GM18499 (cell line): ENCODE results near the gene CAPNS1.
"Not testable (repeated sequence)": the region's sequence is repeated elsewhere in the genome, so short reads cannot be mapped to it uniquely, and the experiment has no call there.

Experiments used
- ATAC-seq: cut with Tn5 transposase; IDR thresholded peaks from one replicate; pipeline ENCODE4 v1.9.1; 2021; ENCODE audit warnings: moderate number of reproducible peaks; ENCODE audit not compliant: insufficient read depth, unreplicated experiment

CAPNS1 gene

DNA sequence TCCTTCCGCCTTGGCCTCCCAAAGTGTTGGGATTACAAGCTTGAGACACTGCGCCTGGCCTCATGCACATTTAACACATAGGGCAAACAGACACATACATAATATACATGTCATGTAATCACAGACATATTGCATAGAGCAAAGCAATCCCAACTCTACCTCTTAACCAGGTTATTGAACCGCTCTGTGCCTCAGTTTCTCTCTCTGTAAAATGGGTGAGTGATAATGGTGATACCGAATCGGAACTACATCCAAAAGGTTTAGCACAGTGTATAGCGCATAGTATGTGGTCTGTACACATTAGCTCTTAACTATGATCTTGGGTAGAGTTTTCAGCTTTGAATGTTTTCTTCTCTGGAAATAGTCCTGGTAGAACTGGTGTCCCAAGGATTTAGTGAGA, 4.8 kb downstream of the CAPNS1 start:
- no peak for ATAC-seq

DNA sequence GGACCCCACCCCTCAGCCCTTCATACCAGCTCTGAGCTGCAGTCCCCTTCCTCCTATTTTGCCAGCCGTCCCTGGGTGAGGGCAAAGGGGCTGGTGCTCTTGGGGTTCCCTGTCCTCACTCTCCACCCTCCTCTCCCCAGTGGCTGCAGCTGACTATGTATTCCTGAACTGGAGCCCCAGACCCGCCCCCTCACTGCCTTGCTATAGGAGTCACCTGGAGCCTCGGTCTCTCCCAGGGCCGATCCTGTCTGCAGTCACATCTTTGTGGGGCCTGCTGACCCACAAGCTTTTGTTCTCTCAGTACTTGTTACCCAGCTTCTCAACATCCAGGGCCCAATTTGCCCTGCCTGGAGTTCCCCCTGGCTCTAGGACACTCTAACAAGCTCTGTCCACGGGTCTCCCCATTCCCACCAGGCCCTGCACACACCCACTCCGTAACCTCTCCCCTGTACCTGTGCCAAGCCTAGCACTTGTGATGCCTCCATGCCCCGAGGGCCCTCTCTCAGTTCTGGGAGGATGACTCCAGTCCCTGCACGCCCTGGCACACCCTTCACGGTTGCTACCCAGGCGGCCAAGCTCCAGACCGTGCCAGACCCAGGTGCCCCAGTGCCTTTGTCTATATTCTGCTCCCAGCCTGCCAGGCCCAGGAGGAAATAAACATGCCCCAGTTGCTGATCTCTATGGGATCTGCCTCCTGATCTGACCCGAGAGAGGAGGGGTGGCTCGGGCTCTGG, 10.0 kb downstream of the CAPNS1 start:
- no peak for ATAC-seq

DNA sequence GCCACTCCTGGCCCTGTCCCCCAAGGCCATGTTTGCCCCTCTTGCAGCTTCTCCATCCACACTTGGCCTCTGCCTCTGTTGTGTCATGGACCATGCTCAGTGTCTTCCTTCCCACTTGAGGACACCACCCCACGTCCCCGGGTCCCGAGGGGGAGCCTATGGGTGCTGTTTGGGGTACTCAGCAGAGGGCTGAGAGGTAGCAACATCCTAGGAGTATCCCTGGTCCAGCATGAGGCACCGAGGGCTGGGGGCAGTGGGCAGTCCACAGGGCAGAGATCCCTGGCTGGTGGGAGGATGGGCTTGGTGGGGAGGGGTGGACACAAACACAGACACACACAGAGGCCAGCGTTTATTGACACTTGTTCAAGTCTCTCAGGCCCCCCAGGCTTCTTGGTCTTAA, 10.7 kb downstream of the CAPNS1 start:
- no peak for ATAC-seq

DNA sequence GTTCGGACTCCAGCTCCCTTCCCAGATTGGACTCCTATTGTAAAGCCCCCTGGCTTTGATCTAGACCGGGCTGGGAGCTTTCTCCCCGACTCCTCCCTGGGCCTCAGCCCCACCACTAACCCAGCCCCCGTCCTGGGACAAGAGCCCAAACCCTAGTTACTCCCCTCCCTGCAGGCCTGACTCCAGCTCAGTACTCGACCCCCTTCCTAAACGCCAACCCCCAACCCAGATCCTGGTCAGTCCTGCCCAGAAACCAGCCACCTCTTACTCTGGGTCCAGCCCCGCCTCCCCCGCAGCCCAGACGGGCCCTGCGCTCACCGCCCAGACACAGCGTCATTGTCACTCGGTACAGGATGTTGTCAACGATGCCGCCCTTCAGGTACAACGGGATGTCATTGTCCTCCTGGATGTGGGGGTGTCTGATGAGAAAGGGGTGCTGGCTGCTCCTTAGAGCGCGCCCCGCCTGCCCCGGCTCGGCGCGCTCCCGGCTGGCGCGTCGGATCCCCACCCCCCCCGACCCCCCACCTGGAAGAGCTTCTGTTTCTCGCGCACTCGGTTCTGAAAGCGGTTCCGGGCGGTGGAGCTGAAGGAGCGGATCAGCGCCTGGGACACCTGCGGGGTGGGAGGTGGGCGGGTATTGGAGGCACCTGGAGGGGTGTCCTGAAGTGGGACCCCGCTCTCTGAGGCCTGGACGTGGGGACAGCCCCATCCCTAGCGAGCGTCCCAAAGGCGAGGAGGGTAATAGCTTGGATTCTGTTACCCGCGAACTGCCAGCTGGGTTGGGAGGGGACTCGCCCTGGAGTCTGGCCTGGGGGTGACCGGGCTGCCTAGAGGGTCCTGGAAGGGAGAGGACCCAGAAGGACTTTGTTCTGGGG, 11.5 kb downstream of the CAPNS1 start:
- ATAC-seq = no peak

DNA sequence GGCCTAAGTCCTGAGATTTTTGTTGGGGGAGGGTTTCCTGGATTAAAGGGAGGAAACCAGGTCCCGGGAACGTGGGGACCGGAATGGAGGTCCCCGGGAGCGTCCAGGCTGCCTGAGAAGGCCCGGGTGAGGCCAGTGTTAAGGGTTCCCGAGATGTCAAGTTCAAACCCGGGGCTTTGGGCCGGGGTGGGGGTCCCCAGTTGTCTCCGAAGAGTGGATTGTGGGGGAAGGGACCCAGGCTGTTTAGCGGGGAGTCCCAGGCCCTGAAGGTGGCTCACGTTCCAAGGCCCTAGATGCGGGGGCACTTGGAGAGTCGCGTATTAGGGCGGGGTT, 12.1 kb downstream of the CAPNS1 start:
- no peak for ATAC-seq

DNA sequence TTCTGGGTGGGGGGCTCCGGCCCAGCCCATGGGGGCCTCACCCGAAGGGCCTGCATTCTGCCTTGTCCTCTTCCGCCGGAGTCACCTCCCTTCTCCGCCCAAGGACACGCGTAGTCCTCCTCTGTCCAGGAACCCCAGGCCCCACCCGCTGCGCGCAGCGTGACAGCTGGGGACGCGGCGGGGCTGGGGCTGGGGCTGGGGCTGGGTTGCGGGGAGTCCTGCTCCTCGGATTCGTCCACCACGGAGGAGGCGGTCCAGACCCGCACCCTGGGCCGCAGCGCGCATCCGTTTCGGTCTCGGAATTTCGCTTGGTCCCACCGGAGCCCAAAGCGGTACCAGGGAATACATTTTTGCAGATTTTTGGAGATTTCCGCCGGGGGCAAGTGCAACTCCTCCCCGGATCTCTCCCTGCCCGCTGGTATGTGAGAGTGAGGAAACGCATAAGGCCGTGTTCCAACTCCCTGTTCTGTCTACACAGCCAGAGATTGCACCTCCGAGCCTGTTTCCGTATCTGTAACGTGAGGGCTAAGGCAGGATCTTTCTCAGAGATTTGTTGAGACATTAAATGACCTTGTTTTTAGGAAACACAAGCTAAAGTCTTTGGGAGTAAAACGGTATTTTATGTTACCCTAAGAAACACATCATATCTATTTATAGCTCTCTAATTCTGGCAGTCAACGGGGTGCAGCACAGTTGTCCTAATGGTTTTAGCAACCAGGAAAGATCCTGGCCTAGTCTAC, 12.7 kb downstream of the CAPNS1 start, which contains the start of gene COX7A1:
TSS of gene COX7A1 (minus strand) at position 96 of the 740 bp plus-strand sequence. CDS start at position 56, 40 bp downstream.
- ATAC-seq = no peak

DNA sequence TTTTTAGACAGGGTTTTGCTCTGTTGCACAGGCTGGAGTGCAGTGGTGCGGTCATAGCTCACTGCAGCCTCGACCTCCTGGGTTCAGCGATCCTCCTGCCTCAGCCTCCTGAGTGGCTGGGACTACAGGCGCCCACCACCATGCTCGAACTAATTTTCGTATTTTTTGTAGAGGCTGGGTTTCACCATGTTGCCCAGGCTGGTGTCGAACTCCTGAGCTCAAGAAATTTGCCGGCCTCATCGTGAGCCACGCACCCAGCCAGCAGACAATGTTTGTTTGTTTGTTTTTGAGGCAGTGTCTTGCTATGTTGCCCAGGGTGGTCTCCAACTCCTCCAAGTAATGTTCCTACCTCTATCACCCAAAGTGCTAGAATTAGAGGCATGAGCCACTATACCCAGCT, 13.3 kb downstream of the CAPNS1 start:
- no peak for ATAC-seq

DNA sequence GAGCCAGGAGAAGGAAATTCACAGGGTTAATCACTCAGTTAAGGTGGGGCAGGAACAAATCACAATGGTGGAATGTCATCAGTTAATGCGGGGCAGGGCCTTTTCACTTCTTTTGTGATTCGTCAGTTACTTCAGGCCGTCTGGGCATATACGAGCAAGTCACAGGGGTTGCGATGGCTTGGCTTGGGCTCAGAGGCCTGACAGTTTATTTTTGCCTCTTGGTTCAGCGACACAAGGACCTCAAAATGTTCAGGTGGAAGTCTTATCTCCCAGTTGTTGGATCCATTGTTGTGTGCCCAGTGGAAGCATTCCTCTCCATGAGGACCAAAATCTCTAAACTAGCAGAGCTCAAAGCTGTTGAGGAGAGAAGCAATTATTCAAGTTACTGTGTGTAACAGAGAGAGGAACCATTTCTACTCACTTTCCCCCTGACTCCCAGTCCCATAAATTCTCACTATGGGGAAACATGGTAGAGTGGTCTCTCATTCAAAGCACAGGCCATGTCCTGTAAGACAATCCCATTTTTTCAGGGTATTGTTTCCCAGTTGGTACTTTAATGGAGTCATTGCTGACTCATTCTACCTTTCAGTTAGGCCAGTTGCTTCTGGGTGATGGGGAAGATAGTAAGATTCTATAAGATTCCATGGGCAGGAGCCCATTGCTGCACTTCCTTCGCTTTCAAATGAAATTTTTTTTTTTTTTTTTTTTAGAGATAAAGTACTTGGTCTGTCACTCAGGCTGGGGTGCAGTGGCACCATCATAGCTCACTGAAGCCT, 21.1 kb downstream of the CAPNS1 start:
- no peak for ATAC-seq

DNA sequence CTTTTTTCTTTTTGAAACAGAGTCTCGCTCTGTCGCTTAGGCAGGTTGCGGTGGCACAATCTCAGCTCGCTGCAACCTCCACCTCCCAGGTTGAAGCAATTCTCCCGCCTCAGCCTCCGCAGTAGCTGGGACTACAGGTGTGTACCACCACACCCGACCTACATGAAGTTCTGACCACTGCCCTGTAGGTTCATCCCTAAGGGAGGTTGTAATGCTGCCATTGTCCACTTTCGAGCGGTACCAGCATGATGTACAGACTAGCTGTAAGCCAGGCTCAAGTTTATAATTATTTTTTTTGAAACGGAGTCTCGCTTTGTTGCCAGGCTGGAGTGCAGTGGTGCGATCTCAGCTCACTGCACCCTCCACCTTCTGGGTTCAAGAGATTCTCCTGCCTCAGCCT, 23.9 kb downstream of the CAPNS1 start:
- ATAC-seq = no peak

DNA sequence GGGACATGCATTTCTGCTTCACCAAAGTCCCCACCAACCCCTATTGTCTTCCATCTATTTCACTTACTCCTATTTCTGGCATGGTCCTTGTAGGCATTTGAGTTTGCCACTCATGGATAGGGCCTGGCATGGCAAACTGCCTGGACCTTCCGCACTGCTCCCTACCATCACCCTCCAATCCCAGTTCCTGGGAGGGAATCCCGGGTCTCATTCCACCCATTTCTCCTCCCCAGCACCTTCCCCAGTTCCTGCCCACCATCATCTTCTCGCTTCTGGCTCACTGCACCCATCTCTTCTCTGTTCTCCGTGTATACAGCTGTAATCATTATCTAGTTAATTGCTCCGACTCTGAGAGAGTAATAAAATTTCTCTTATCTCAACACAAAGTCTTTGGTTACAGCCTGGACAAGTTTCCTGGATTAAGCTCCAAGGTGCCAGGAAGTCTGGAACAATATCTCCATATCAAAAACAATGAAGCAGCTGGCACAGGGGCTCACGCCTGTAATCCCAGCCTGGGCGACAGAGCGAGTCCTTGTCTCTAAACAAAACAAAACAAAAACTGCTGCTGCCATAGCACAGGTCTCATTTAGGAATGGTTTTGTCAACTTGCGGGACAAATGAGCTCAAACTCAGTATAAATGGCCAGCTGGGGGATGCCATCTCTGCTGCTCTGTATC, 29.4 kb downstream of the CAPNS1 start:
- ATAC-seq = no peak

DNA sequence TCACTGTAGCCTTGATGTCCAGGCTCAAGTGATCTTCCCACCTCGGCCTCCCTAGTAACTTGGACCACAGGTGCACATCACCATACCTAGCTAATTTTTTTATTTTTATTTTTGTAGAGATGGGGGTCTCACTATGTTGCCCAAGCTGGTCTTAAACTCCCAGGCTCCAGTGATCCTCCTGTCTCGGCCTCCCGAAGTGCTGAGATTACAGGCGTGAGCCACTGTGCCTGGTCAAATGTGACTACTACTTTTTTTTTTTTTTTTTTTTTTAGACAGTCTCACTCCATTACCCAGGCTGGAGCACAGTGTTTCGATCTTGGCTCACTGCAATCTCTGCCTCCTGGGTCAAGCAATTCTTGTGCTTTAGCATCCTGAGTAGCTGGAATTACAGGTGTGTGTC, 33.0 kb downstream of the CAPNS1 start:
- ATAC-seq = no peak

DNA sequence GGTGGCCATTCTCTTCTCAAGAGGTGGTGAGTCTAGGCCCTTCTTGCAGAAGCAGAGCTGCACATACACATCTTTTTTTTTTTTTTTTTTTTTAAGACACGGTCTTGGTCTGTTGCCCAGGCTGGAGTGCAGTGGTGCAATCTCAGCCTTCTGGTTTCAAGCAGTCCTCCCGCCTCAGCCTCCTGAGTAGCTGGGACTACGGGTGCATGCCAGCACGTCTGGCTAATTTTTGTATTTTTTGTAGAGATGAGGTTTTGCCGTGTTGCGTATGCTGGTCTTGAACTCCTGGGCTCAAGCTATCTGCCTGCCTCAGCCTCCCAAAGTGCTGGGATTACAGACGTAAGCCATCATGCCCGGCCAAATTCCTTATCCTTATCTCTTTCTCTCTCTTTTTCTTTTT, 34.0 kb downstream of the CAPNS1 start:
- ATAC-seq = not testable (repeated sequence)

DNA sequence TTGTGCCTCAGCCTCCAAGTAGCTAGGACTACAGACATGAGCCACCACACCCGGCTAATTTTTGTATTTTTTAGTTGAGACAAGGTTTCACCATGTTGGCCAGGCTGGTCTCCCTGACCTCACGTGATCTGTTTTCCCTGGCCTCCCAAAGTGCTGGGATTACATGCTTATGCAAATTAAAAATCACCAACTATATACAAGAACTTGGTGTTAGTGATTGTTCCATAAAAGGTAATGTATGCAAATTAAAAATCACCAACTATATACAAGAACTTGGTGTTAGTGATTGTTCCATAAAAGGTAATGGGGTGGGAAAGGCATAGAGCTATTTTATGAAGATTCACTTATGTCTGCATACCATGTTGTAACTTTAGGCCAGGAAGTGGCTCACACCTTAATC, 39.2 kb downstream of the CAPNS1 start:
- ATAC-seq = not testable (repeated sequence)

DNA sequence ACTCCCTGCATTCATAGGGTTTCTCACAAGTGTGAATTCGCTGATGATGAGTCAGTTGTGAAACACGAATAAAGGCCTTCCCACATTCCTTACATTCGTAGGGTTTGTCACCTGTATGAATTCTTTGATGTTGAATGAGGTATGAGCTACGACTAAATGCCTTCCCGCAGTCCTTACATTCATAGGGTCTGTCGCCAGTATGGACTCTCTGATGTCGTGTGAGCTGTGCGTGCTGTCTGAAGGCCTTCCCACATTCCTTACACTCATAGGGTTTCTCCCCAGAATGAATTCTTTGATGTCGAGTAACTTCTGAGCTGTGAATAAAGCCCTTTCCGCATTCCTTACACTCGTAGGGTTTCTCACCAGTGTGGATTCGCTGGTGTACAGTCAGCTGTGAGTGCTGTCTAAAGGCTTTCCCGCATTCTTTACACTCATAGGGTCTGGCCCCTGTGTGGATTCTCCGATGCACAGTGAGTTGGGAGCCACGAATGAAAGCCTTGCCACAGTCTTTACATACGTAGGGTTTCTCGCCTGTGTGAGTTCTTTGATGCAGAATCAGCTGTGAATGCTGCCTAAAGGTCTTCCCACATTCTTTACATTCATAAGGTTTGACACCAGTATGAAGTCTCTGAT, 42.9 kb downstream of the CAPNS1 start:
- ATAC-seq = no peak

DNA sequence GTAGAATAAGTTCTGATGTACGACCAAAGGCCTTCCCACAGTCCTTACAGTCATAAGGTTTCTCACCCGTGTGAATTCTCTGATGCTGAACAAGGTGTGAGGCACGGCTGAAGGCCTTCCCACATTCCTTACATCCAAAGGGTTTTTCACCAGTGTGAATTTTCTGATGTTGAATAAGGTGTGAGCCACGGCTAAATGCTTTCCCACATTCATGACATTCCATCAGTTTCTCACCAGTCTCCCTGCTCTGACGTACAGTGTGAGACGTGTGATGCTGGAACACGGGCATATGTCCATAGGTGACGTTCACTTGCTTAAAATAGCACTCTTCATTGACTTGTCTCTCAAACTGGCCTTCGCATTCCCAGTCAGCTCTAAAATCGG, 43.4 kb downstream of the CAPNS1 start:
- ATAC-seq = no peak

DNA sequence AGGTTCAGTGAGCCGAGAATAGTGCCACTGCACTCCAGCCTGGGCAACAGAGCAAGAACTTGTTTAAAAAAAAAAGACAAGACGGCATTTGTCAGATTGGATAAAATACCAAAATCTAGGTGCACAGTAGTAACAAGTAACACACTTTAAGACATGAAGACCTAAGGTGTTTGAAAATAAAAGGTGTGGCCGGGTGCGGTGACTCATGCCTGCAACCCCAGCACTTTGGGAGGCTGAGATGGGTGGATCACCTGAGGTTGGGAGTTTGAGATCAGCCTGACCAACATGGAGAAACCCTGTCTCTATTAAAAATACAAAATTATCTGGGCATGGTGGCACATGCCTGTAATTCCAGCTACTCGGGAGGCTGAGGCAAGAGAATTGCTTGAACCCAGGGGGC, 46.9 kb downstream of the CAPNS1 start:
- not testable (repeated sequence) for ATAC-seq

DNA sequence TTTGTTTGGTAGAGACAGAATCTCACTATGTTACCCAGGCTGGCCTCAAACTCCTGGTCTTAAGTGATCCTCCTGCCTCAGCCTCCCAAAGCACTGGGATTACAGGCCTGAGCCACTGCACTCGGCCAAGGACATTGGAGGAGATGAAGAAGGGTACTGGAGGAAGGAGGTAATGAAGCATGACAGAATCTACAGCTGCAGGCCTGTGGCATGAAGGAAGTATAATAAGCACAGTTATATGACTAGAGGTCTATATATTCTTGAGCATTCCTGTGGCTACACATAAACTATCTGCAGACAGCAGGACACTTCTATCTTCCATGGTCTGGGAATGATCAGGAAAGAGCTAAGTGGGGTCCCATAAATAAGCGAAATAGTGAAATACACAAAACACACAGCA, 56.4 kb downstream of the CAPNS1 start:
- ATAC-seq = no peak

DNA sequence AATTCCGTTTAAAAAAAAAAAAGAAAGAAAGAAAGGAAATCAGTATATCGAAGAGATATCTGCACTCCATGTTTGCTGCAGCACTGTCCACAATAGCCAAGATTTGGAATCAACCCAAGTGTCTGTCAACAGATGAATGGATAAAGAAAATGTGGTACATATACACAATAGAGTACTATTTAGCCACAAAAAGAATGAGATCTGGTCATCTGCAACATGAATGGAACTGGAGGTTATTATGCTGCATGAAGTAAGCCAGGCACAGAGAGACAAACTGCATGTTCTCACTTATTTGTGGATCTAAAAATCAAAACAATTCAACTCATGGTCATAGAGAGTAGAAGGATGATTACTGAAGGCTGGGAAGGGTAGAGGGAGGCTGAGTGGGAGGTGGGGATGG, 58.3 kb downstream of the CAPNS1 start:
- no peak for ATAC-seq
